Lung (tissue), 12 donors: ENCODE results near the gene MX1. TPM values are rescaled to one million over a fixed set of nuclear protein-coding genes. Genes with fewer than 3 reads are reported as not detected.

Experiments
- ATAC-seq: fragments of 200-7000 bp; cut with Tn5 transposase; one replicate; pipeline ENCODE4 v1.9.1; 2020; ENCODE audit warnings: moderate number of reproducible peaks; ENCODE audit not compliant: insufficient read depth, low FRiP score
- DNase-seq, 3 donors: peaks; one replicate each; pipeline ENCODE4 v3.0.0-alpha.2; 2013 to 2017
- H3K27ac ChIP-seq, 2 donors: one replicate each; pipeline ENCODE4 v1.5.1; 2013; ENCODE audit warnings: mild to moderate bottlenecking in 2 of 2, moderate library complexity in 2 of 2, control low read depth in 1 of 2, inconsistent platforms in 1 of 2, low read depth in 1 of 2, low read length in 1 of 2
- H3K27me3 ChIP-seq, 3 donors: one replicate each; pipeline ENCODE4 v1.5.1; 2013; ENCODE audit warnings: low read length in 2 of 3; ENCODE audit not compliant: control insufficient read depth in 3 of 3, insufficient read depth in 3 of 3
- H3K36me3 ChIP-seq, 4 donors: one replicate each; pipeline ENCODE4 v1.5.1; 2013; ENCODE audit warnings: low read length in 4 of 4, mild to moderate bottlenecking in 1 of 4, moderate library complexity in 1 of 4; ENCODE audit not compliant: control insufficient read depth in 4 of 4, insufficient read depth in 4 of 4
- H3K4me1 ChIP-seq, 5 donors: one replicate each; pipeline ENCODE4 v1.5.1; 2013; ENCODE audit warnings: low read length in 5 of 5, mild to moderate bottlenecking in 2 of 5, moderate library complexity in 1 of 5; ENCODE audit not compliant: control insufficient read depth in 5 of 5, insufficient read depth in 5 of 5
- H3K4me3 ChIP-seq: one replicate; pipeline ENCODE4 v1.5.1; 2013; ENCODE audit warnings: mild to moderate bottlenecking, control low read depth, moderate library complexity
- H3K9ac ChIP-seq, 2 donors: one replicate each; pipeline ENCODE4 v1.5.1; 2013; ENCODE audit warnings: low read length in 2 of 2, control low read depth in 1 of 2; ENCODE audit not compliant: insufficient read depth in 1 of 2
- H3K9me3 ChIP-seq, 4 donors: one replicate each; pipeline ENCODE4 v1.5.1; 2013; ENCODE audit warnings: low read length in 3 of 4, mild to moderate bottlenecking in 1 of 4, moderate library complexity in 1 of 4; ENCODE audit not compliant: control insufficient read depth in 4 of 4, insufficient read depth in 3 of 4
- WGBS, 2 donors: extraction: QIAGEN DNeasy Blood & Tissue Kit; methylation state at CpG; one replicate each; pipeline ENCODE4 v1.1.7; 2013; 5-methylcytosine and 5-hydroxymethylcytosine counted together
- polyA plus RNA-seq, 2 donors: library from polyadenylated mRNA; stranded (reverse); fragments of 200-250 nt; gene quantifications; one replicate each; pipeline ENCODE4 v1.2.1, GENCODE V29; 2013
- total RNA-seq, 2 donors: library from RNA; depleted of rRNA in 1 of 2; stranded (reverse); fragments of >200 nt in 1 of 2; gene quantifications; one replicate each; pipeline ENCODE4 v1.2.1, GENCODE V29; 2014 to 2021
- TF ChIP-seq, protein P1 (sequence below): IDR thresholded peaks from 2 replicates; pipeline ENCODE4 v1.5.1; 2012; ENCODE audit warnings: mild to moderate bottlenecking; ENCODE audit errors: control extremely low read depth, extremely low read depth
- donor health status: control.
- donor health status: control.
- donor health status: Bipolar disorder and iron deficiency.
- donor health status: healthy.
- donor health status: DM: yes; HTN: yes; CAD: no.

MX1 gene
- total and polyA plus RNA-seq, 4 donors: 18.9 to 43.5 (median 31.3) TPM

DNA sequence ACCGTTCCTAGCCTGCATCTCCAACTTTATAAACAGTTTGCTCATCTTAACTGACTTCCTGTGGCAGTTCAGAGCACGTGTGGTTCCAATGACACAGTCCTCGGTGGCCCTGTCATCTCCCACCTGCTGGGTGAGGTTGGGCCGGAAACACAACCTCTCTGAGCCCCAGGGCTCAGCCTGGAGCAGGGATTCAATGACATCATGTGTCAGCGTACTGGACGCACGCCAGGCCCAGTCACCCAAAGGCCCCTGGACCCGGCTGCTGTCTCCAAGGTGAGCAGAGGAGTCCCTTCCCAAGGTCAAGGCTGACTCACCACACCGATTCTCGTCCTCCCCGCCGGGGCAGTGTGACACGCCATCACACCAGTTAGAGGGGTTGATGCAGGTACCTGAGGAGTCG lies 62.0 kb downstream of the MX1 start:
- Histone ChIP-seq H3K4me3 (no peak overlapping the region), H3K36me3 (peaks cover 0 to 11% (median 0%) of the 10 kb centered on the region in 4 donors), H3K9ac (no peak overlapping the region), H3K27ac (no peak overlapping the region), H3K4me1 (peaks cover 0 to 1% (median 0%) of the 10 kb centered on the region in 5 donors), H3K9me3 (no peaks in the 10 kb centered on the region), H3K27me3 (no peaks in the 10 kb centered on the region)
- no peak for ATAC-seq
- TF ChIP-seq, protein P1, sequence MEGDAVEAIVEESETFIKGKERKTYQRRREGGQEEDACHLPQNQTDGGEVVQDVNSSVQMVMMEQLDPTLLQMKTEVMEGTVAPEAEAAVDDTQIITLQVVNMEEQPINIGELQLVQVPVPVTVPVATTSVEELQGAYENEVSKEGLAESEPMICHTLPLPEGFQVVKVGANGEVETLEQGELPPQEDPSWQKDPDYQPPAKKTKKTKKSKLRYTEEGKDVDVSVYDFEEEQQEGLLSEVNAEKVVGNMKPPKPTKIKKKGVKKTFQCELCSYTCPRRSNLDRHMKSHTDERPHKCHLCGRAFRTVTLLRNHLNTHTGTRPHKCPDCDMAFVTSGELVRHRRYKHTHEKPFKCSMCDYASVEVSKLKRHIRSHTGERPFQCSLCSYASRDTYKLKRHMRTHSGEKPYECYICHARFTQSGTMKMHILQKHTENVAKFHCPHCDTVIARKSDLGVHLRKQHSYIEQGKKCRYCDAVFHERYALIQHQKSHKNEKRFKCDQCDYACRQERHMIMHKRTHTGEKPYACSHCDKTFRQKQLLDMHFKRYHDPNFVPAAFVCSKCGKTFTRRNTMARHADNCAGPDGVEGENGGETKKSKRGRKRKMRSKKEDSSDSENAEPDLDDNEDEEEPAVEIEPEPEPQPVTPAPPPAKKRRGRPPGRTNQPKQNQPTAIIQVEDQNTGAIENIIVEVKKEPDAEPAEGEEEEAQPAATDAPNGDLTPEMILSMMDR: no peak
- WGBS, 2 donors: 89 to 91% methylated on average over 14 of the region's 14 CpGs
- DNase-seq: no peak

DNA sequence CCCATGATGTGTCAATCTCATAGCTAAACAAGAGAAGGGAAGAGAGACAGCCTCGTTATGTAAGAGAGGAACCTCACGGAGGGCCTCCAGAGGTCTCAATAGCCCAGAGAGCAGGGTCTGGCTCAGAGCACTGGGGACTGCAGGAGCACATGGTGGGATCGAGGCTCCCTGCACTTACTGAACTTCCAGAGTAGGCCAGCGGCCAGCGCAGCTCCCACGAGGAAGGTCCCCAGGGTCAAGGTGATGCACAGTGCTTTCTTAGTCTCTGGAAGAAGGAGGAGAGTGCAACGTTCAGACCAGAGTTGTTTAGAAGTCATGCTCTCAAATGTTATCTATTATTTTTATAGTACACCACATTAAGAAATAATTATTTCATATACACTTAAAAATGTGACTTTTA lies 63.3 kb downstream of the MX1 start:
- no peaks in the 10 kb centered on the region for H3K9me3 ChIP-seq
- H3K9ac ChIP-seq: no peak overlapping the region
- TF ChIP-seq, protein P1: no peak
- 79 to 82% methylated on average over 7 of the region's 7 CpGs for WGBS, 2 donors
- no peak overlapping the region for H3K27ac ChIP-seq
- H3K4me3 ChIP-seq: no peak overlapping the region
- no peak for ATAC-seq
- H3K4me1 ChIP-seq: peaks cover 0 to 1% (median 0%) of the 10 kb centered on the region in 5 donors
- H3K27me3 ChIP-seq: no peaks in the 10 kb centered on the region
- H3K36me3 ChIP-seq: peaks cover 0 to 16% (median 0%) of the 10 kb centered on the region in 4 donors
- DNase-seq: no peak

DNA sequence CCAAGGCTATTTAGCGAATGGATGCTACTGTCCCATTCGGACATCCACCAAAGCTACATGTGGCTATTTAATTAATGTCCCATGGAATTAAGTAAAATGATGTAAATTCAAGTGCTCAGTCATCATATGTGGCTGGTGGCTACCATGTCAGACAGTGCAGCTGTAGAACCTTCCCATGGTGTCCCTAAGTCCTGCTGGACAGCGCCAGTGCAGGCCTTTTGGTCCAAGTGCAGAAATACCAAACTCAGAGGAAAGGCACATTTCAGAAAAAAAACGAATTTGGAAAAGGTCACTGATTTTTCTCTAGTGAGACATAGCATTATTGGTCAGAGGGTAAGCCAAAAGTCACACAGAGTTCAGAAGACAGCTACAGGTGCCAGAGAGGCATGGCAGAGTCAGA lies 64.3 kb downstream of the MX1 start:
- peaks cover 0 to 1% (median 0%) of the 10 kb centered on the region in 5 donors for H3K4me1 ChIP-seq
- no peak overlapping the region for H3K27ac ChIP-seq
- no peak for ATAC-seq

More for the DNA sequence above, 64.3 kb downstream of the MX1 start:
- Histone ChIP-seq H3K9me3 (no peaks in the 10 kb centered on the region), H3K9ac (no peak overlapping the region), H3K36me3 (peaks cover 0 to 16% (median 0%) of the 10 kb centered on the region in 4 donors), H3K4me3 (no peak overlapping the region), H3K27me3 (no peaks in the 10 kb centered on the region)
- DNase-seq: no peak
- TF ChIP-seq, protein P1: no peak
- 69 to 78% methylated on average over 4 of the region's 4 CpGs for WGBS, 2 donors
